ENCODE data around the gene CPEB4.

GRCh38 chr5:173932695-173933139 is 44.6 kb downstream of the CPEB4 start:
- TF ChIP-seq CTCF (IDR thresholded peaks at IDR 0.05 in 8 of 11, conservative IDR thresholded peaks at IDR 0.05 in 3 of 11) (no peak), POLR2A (IDR thresholded peaks at IDR 0.05) (no peak), POLR2AphosphoS5 (IDR thresholded peaks at IDR 0.05) (no peak)
